Body of pancreas (tissue), 4 donors: ENCODE data around the gene RXRA. TPM values are rescaled to one million over a fixed set of nuclear protein-coding genes. Genes with fewer than 3 reads are reported as not detected.

Source experiments
- ATAC-seq: fragments of 150-250 bp; one replicate; pipeline ENCODE4 v1.9.1; 2016
- DNase-seq, 4 donors: peaks; one replicate each; pipeline ENCODE4 v3.0.0-alpha.2; 2019
- H3K27ac ChIP-seq, 4 donors: fragments of 200-600 bp; sonication (generic); 1 replicate in 3 of 4; 2 replicates in 1 of 4; pipeline versions ENCODE4 v1.5.1 to v1.6.1; 2016 to 2019; ENCODE audit warnings: mild to moderate bottlenecking in 1 of 4, mixed read lengths in 1 of 4, moderate library complexity in 1 of 4
- H3K27me3 ChIP-seq, 2 donors: fragments of 200-600 bp; sonication (generic); one replicate each; pipeline ENCODE4 v1.6.0; 2016; ENCODE audit warnings: mild to moderate bottlenecking in 1 of 2
- H3K36me3 ChIP-seq, 2 donors: fragments of 200-600 bp; sonication (generic); replicated peaks in 1 of 2; 2 replicates each; pipeline ENCODE4 v1.5.1; 2016; ENCODE audit warnings: low read depth in 2 of 2; ENCODE audit not compliant: insufficient read depth in 1 of 2
- H3K4me1 ChIP-seq: fragments of 200-600 bp; sonication (generic); one replicate; pipeline ENCODE4 v1.6.0; 2016
- H3K4me3 ChIP-seq, 2 donors: fragments of 200-600 bp; sonication (generic); 1 replicate in 1 of 2; 2 replicates in 1 of 2; pipeline ENCODE4 v1.5.1; 2016 to 2019
- H3K9me3 ChIP-seq, 3 donors: fragments of 200-600 bp; sonication (generic); 1 replicate in 2 of 3; 2 replicates in 1 of 3; pipeline ENCODE4 v1.5.1; 2016
- POLR2A ChIP-seq, 3 donors: fragments of 450-650 bp; IDR thresholded peaks; one replicate each; pipeline ENCODE4 v1.6.1; 2016; ENCODE audit warnings: antibody characterized with exemption in 3 of 3, mild to moderate bottlenecking in 2 of 3
- WGBS, 2 donors: methylation state at CpG; one replicate each; pipeline ENCODE4 v1.1.5; 2017; 5-methylcytosine and 5-hydroxymethylcytosine counted together
- intact Hi-C: fragments of 100-400 bp; cut with DNase I; formaldehyde crosslinking; loops from one replicate; pipeline ENCODE4 v1.15.1; 2023
- total RNA-seq, 2 donors: library from RNA; depleted of rRNA; stranded (reverse); fragments of >200 nt; gene quantifications; one replicate each; pipeline ENCODE4 v1.1.0, GENCODE V29; 2016
- TF ChIP-seq, protein P1 (sequence below), 7 experiments: fragments of 450-650 bp in 4 of 7; fragments of 200-600 bp in 3 of 7; sonication (generic) in 3 of 7; IDR thresholded peaks; one replicate each; pipeline ENCODE4 v1.5.1; 2016 to 2019; ENCODE audit warnings: antibody characterized with exemption in 7 of 7

The RXRA gene
- total RNA-seq, 2 donors from 2014 or later: 31.4 to 41.9 TPM

GRCh38 chr9:134376386-134377142 is 50.3 kb downstream of the RXRA start:
- Histone ChIP-seq H3K27me3 (no peaks in the 10 kb centered on the region), H3K9me3 (no peaks in the 10 kb centered on the region), H3K4me1 (peaks cover 89% of the 10 kb centered on the region), H3K27ac (peak overlapping the region in 3 of 4 donors; percentile 89 to 95 (median 93)), H3K4me3 (no peak overlapping the region), H3K36me3 (no peaks in the 10 kb centered on the region)
- DNase-seq (peak; percentile 33 to 43 (median 40)), ATAC-seq (no peak)
- TF ChIP-seq, protein P1, sequence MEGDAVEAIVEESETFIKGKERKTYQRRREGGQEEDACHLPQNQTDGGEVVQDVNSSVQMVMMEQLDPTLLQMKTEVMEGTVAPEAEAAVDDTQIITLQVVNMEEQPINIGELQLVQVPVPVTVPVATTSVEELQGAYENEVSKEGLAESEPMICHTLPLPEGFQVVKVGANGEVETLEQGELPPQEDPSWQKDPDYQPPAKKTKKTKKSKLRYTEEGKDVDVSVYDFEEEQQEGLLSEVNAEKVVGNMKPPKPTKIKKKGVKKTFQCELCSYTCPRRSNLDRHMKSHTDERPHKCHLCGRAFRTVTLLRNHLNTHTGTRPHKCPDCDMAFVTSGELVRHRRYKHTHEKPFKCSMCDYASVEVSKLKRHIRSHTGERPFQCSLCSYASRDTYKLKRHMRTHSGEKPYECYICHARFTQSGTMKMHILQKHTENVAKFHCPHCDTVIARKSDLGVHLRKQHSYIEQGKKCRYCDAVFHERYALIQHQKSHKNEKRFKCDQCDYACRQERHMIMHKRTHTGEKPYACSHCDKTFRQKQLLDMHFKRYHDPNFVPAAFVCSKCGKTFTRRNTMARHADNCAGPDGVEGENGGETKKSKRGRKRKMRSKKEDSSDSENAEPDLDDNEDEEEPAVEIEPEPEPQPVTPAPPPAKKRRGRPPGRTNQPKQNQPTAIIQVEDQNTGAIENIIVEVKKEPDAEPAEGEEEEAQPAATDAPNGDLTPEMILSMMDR (IDR thresholded peaks at IDR 0.05): no peak
- no peak for TF ChIP-seq POLR2A (IDR thresholded peaks at IDR 0.05)
- intact Hi-C loops: no loop called here
- WGBS, 2 donors: 51 to 55% methylated on average over 8 to 25 of the region's 27 CpGs

DNA sequence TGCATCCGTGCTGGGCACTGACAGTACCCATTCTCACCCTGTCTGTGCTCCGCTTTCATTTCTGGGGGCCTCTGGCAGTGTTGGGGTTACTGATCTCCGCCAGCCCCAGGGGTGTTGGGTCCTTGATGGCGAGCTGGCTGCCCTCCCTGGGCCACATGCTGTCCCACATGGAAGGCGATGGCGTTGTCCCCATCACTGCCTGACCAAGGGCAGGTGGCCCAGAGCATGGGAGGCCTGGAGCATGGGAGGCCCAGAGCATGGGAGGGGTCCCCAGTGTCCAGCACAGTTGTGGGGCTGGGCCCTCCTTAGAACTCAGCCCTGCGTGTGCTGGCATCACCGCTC is 50.9 kb downstream of the RXRA start:
- H3K4me3 ChIP-seq: no peak overlapping the region
- peaks cover 95% of the 10 kb centered on the region for H3K4me1 ChIP-seq
- ATAC-seq: no peak
- no peaks in the 10 kb centered on the region for H3K9me3 ChIP-seq
- H3K27ac ChIP-seq: peak overlapping the region in 2 of 4 donors; percentile 89 to 93
- intact Hi-C loops: no loop called here
- TF ChIP-seq, protein P1 (IDR thresholded peaks at IDR 0.05): no peak
- TF ChIP-seq POLR2A (IDR thresholded peaks at IDR 0.05): no peak
- no peaks in the 10 kb centered on the region for H3K36me3 ChIP-seq
- H3K27me3 ChIP-seq: no peaks in the 10 kb centered on the region
- WGBS, 2 donors: 86 to 100% methylated on average over 1 to 8 of the region's 8 CpGs
- DNase-seq: no peak

DNA sequence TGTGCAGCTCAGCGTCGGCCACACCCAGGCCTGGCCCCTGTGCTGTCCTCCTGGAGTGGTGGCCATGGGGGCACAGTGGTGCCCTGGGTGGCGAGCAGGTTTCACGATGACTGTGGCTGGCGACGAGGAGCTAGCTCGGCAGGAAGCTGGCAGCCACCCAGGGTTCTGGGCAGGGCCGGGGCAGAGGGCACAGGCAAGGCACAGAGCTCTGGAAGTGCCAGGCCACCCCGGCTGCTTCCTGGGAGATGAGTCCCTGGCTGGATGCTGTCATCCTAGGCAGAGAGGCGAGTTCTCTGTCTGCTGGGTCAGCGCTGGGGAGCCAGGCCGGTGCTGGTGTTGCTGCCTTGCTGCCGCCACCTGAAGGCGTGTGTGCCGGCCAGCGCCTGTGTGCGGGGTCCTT is 51.7 kb downstream of the RXRA start:
- peak; percentile 15 for ATAC-seq
- TF ChIP-seq POLR2A (IDR thresholded peaks at IDR 0.05): no peak
- TF ChIP-seq, protein P1 (IDR thresholded peaks at IDR 0.05): no peak
- no peaks in the 10 kb centered on the region for H3K36me3 ChIP-seq
- peak overlapping the region; percentile 40 to 93 (median 74) for H3K27ac ChIP-seq
- no peak overlapping the region for H3K4me3 ChIP-seq
- intact Hi-C loops: no loop called here
- peaks cover 98% of the 10 kb centered on the region for H3K4me1 ChIP-seq
- DNase-seq: peak; percentile 79 to 89 (median 86)
- no peaks in the 10 kb centered on the region for H3K9me3 ChIP-seq
- H3K27me3 ChIP-seq: no peaks in the 10 kb centered on the region
- WGBS, 2 donors: 27% methylated on average over 17 of the region's 17 CpGs; no CpG with 5 or more reads in 1 of the 2 donors

DNA sequence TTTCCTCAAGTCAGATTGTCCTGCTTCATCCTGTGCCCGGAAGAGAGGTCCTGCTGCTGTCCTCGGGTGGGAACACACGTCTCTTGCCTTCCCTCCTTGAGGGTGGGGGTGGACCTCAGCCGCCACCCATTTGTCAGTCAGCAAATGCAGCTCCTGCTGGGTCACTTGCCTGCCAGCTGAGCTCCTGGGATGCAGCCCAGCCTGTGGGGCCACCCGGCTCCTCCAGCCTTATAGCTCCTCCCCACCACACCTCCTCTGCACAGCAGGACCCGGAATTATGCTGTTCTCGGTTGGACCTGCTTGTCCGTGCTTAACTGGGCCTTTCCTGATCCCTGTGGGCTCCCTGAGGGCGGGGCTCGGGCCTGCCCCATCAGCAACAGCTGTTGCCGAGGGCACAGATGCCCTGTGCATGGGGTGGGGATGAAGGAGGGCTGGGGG is 52.7 kb downstream of the RXRA start:
- 63 to 65% methylated on average over 6 to 11 of the region's 11 CpGs for WGBS, 2 donors
- Histone ChIP-seq H3K9me3 (no peaks in the 10 kb centered on the region), H3K36me3 (no peaks in the 10 kb centered on the region), H3K4me1 (peaks cover 97% of the 10 kb centered on the region), H3K27ac (peak overlapping the region in 3 of 4 donors; percentile 58 to 93 (median 89)), H3K4me3 (no peak overlapping the region), H3K27me3 (no peaks in the 10 kb centered on the region)
- intact Hi-C loops: no loop called here
- DNase-seq (peak; percentile 41 to 56 (median 47)), ATAC-seq (no peak)
- TF ChIP-seq, protein P1 (IDR thresholded peaks at IDR 0.05): no peak
